ENCODE data around the gene CRTAP.
"Not testable (repeated sequence)": the region's sequence is repeated elsewhere in the genome, so short reads cannot be mapped to it uniquely, and the experiment has no call there.

The CRTAP gene

DNA sequence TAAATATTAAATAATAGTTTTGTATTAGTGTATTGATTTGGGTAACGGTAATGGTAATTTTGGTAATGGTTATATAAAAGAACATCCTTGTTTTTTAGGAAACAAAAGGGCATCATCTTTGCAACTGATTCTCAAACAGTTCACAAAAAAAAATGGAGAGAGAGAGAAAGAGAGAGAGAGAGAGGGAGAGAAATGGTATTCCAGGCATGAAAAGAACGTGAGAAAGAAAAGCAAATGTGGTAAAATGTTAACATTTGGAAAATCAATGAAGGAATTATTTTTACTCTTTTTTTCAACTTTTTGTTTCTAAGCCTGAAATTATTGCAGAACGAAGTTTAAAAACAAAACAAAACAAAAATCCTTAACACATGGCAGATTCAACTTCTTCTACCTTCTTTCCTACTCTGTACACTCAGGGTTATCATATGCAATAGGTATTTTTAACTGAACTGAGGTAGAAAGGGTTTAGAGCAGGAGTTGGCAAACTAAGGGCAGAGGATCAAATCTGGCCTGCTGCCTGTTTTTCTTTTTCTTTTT lies 14.6 kb upstream of the CRTAP start:
- no peak for DNase-seq (ENCODE audit: low read depth in 2 of 3, low spot score in 2 of 3)

DNA sequence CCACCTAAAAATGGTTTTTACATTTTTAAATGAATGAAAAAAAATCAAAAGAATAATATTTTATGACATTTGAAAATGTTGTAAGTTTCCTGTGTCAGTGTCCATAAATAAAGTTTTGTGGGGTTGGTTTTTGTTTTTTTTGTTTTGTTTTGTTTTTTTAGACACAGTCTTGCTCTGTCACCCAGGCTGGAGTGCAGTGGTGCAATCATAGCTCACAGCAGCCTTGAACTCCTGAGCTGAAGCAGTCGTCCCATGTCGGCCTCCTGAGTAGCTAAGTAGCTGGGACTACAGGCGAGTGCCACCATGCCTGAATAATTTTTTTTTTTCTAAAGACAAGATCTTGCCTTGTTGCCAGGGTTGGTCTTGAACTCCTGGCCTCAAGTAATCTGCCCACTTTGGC lies 14.1 kb upstream of the CRTAP start:
- no peak for DNase-seq (ENCODE audit: low read depth in 2 of 3, low spot score in 2 of 3)

DNA sequence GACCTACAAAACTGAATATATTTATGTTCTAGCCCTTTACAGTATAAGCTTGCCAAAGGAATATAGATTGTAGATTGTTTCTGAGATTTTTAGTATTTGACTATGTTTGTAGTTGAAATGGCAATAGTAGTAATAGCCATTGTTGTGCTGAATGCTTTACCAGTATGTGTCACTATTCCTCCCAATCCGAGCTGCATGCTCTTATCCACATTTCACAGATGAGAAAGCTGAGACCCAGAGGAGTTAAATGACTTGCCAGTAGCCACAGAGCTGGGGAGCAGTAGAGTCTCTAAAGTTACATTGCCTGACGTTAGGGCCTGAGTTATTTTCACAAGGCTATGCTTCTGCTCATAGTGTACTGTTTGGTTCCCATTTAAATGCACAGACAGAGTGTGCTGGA lies 13.6 kb upstream of the CRTAP start:
- DNase-seq (ENCODE audit: low read depth in 2 of 3, low spot score in 2 of 3): no peak

GRCh38 chr3:33103034-33103433 lies 10.8 kb upstream of the CRTAP start:
- DNase-seq (ENCODE audit: low read depth in 2 of 3, low spot score in 2 of 3): no peak

DNA sequence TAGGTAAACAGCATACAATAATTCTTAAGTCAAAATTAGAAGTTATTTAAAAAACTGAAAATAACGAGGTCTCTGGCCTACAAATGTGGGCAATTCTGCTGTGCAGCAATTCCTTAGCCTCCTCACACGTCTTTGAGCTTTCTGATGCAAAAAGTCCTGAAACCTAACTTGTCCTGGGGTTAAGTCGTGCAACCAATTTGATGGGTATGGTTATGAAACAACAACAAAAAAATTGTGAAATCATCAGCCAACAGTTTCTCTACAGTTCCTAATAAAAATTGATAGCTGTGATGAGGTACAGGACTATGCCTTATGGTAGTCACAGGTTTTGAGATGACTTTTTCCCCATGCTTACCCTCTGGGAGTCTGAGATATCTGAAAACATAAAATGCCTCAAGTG lies 10.3 kb upstream of the CRTAP start:
- no peak for DNase-seq (ENCODE audit: low read depth in 2 of 3, low spot score in 2 of 3)

DNA sequence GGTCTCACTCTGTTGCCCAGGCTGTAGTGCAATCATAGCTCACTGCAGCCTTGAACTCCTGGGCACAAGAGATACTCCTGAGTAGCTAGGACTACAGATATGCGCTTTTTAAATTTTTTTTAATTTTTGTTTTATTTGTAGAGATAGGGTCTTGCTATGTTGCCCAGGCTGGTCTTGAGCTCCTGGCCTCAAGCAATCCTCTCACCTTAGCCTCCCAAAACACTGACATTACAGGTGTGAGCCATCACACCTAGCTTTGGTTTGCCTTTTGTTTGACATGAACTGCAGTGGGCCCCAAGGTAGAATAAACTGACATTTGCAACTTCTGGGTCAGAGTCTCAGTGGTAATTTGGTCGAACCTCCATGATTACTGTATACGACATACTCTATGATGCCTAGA lies 9.0 kb upstream of the CRTAP start:
- no peak for DNase-seq (ENCODE audit: low read depth in 2 of 3, low spot score in 2 of 3)

GRCh38 chr3:33105341-33105948 lies 8.4 kb upstream of the CRTAP start:
- no peak for DNase-seq (ENCODE audit: low read depth in 2 of 3, low spot score in 2 of 3)

DNA sequence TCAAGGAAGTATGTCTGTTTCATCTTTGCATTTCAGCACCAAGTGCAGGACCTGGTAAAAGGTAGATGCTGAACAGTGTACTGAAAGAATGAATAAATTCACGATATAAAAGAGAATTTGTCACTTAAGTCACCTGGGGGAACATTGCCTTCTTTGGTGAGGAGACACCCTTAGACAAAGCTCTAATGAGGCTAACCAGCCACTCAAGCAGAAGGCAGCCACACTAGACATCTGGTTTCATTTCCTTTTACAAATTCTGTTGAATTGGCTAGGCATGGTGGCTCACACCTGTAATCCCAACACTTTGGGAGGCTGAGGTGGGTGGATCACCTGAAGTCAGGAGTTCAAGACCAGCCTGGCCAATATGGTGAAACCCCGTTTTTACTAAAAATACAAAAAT lies 7.0 kb upstream of the CRTAP start:
- DNase-seq (ENCODE audit: low read depth in 2 of 3, low spot score in 2 of 3): not testable (repeated sequence)

DNA sequence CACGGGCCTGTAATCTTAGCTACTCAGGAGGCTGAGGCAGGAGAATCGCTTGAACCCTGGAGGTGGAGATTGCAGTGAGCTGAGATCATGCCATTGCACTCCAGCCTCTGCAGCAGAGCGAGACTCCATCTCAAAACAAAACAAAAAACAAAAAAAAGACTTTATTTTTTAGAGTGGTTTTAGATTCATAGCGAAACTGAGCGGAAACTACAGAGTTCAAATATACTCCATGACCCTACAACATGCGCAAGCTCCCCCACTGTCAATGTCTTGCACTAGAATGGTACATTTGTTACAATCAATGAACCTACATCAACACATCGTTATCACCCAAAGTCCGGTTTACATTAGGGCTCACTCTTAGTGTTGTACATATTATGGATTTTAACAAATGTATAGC lies 2.2 kb upstream of the CRTAP start:
- DNase-seq (ENCODE audit: low read depth in 2 of 3, low spot score in 2 of 3): no peak

DNA sequence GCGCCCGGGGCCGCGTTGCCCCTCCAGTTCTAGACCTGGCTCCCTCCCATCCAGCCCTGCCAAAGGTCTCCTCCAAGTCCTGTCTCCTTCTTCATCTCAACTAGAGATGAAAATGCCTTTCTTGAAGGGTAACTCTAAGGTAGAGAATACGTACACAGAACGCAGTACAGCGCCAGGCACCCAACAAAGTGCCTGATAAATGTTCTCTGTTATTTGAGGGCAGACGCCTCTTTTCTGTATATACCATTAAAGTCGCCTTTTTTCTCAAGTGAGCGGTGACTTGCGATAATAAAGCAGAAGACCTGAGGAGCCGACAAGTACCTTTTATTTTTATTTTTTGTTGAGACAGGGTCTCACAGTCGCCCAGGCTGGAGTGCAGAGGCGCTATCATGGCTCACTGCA lies 809 bp downstream of the CRTAP start:
- DNase-seq (ENCODE audit: low read depth in 2 of 3, low spot score in 2 of 3): no peak

DNA sequence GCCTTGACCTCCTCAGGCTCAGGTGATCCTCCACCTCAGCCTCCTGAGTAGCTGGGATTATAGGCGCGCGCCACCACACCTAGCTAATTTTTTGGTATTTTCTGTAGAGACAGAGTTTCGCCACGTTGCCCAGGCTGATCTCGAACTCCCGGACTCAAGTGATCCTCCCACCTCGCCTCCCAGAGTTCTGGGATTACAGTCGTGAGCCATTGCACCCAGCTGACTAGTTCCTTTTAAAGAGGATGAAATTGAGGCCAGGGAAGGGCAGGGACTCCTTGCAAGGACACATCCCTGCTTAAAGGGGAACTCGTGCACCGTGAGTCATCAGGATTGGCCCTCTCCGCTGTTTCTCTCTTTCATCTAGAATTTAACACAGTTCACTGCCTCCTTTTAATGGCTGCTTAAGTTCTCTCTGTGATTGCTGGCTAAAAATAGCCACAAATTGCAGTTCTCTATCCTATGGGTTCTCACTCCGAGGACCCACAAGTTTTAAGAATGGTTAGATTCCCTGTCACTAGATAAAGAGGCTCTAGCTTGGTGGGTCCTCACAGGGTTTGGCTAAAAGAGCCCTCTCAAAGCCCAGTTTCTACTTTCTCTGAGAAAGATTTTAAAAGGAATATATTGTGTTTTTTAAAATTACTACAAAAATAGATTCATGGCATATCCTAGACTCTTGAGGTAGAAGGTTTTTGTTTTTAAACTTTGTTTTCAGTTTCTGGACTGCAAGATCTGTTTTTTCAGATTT lies 1.4 kb downstream of the CRTAP start:
- DNase-seq (ENCODE audit: low read depth in 2 of 3, low spot score in 2 of 3): no peak

DNA sequence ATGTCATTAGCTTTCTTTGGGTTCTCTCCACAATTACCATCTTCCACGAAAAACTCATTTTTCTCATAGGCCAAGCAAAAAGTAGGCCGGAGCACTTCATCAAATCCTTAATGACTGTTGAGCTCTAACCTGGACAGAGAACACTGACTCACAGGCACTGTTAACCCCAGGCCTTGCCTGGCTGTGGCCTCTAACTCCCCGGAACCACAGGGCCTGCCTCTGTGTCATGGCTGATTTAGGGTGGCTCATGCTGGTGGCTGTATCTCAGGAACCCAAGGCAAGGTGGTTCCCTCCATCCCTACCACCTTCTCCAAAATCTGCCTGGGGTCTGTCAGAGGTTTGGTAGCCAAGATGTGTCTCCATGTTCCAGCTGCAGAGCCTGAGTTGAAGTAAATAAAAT lies 3.6 kb downstream of the CRTAP start:
- DNase-seq (ENCODE audit: low read depth in 2 of 3, low spot score in 2 of 3): no peak

DNA sequence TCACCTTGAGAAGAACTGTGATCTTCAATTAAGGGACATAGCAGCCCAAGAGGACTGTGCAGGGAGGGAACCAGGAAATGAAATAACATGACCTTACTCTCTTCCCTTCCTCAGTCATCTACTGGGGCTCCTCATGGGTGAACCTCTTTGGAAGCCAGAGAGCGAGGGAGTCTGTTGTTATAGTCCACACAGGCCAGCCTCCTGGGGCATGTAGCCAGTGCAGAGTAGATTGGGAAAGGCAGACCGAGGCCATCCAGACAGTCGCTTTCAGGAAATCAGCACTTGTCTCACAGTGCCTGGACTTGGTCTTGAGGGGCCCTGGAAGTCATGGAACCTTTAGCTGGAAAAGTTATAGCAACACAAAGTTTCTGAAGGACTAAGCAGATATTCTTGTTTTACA lies 6.1 kb downstream of the CRTAP start:
- DNase-seq (ENCODE audit: low read depth in 2 of 3, low spot score in 2 of 3): no peak

GRCh38 chr3:33122991-33123390 lies 9.2 kb downstream of the CRTAP start:
- no peak for DNase-seq (ENCODE audit: low read depth in 2 of 3, low spot score in 2 of 3)

- DNase-seq (ENCODE audit: low read depth in 2 of 3, low spot score in 2 of 3): no peak
Observed at GRCh38 chr3:33124638-33125037, 10.8 kb downstream of the CRTAP start.

- no peak for DNase-seq (ENCODE audit: low read depth in 2 of 3, low spot score in 2 of 3)
Observed at GRCh38 chr3:33125840-33126239, 12.0 kb downstream of the CRTAP start.

DNA sequence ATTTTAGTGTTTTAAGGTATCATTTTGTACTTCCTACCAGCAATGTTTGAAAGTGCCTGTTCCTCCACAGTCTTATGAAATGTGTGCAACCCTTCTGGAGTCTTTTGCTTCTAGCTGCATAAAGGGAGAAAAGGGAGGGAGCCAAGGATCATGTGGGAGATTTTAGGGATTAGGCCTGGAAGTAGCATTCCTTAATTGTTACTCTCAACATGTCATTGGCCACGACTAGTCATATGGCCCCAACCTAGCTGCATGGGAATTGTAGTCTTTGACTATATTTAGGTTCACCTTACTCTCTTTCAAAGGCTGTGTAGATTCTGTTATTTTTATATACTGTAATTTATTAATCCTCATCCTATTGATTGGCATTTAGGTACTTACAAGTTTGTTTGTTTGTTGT lies 14.9 kb downstream of the CRTAP start:
- no peak for DNase-seq (ENCODE audit: low read depth in 2 of 3, low spot score in 2 of 3)

GRCh38 chr3:33130144-33130543 lies 16.3 kb downstream of the CRTAP start:
- no peak for DNase-seq (ENCODE audit: low read depth in 2 of 3, low spot score in 2 of 3)

DNA sequence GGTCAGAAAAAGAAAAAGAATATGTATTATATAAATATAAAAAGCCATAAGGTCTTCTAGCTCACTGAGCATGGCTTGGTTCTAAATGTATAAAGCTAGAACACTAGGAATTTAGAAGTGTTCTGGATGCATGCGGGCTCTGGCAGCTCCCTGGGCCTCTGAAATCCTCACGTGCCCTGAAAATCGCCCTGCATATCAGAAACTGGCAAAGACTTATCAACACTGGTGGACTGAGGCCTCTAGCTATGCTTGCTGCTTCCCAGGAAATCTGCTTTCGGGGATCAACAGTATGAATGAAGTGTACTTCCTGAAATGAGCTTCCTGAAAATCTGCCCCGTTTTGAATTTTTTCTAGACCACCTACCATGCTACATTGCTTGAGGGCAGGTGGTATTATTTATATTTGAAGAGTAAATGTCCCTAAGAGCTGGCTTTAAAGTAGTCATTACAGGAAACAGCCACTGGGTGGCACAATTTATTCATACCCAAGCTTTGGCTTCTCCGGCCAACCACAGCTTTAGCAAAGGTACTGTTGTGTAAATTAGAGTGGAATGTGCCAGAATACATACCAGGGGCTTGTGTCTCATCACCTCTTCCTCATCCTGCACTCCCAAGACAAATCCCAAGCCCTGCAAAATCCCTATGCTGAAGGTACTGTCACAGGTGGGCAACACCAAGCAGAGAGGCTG lies 17.7 kb downstream of the CRTAP start:
- DNase-seq (ENCODE audit: low read depth in 2 of 3, low spot score in 2 of 3): no peak

GRCh38 chr3:33132019-33132360 lies 18.2 kb downstream of the CRTAP start:
- no peak for DNase-seq (ENCODE audit: low read depth in 2 of 3, low spot score in 2 of 3)

GRCh38 chr3:33134026-33134625 lies 20.3 kb downstream of the CRTAP start:
- no peak for DNase-seq (ENCODE audit: low read depth in 2 of 3, low spot score in 2 of 3)

GRCh38 chr3:33137691-33138090 lies 23.9 kb downstream of the CRTAP start:
- no peak for DNase-seq (ENCODE audit: low read depth in 2 of 3, low spot score in 2 of 3)

All from activated CD8-positive, alpha-beta memory T cell treated with anti-CD3 and anti-CD28 coated beads for 48 hours (primary cell).